NCI-H2171 (cell line): ENCODE data around the gene GAS1.

Experiments
- DNase-seq: peaks from one replicate; lab custom pipeline; 2025; lab: John Stamatoyannopoulos, UW

Gene GAS1

DNA sequence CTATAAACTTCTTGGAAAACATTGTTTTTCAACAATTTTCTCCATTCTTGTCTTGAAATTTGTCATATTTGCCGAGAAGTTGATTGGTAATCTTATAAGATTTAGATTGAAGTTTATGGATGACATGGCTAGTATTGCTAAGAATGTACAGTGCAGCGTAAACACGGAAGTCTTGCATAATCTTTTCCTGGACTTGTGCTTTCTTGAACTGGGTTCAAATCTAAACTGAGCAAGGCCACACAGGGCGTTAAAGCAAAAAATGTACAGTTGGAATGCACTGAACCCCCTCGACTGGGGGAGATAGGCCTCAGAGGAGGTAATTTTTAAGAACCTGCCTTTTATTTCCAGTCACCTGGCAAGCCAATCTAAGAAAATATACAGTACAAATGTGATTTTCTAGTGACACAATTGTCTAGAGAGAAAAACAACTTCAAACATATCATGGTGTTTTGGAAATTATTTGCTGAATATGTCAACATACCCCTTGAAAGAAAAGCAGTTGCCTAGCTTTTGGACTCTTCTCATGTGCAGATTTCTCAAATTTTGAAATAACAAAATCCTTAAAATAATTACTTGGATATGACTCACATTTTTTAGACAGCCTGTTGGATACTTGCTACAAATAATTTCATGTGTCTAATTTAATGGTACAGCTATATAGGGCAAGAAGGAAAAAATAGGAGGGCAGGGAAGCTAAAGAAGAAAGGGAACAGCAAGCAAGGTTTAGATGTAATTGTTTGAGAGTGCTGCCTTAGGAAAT, 18.5 kb upstream of the GAS1 start:
- DNase-seq, result no peak

DNA sequence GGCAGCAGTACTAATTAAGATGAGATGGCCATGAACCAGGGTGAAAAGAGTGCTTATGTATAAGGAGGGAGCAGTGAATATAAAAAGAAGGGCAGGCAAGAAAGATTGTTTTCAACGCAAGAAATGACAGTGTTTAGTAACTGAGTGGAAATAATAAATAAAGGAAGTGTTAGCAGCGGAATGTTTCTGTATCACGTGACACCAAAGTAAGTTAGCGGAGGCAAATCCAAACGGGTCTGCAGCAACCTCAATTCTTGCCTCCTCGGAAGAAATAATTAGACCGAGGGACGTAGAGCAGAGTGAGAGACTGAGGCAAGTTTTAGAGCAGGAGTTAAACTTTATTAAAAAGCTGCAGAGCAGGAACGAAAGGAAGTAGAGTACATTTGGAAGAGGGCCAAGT, 15.4 kb upstream of the GAS1 start:
- DNase-seq, result no peak

DNA sequence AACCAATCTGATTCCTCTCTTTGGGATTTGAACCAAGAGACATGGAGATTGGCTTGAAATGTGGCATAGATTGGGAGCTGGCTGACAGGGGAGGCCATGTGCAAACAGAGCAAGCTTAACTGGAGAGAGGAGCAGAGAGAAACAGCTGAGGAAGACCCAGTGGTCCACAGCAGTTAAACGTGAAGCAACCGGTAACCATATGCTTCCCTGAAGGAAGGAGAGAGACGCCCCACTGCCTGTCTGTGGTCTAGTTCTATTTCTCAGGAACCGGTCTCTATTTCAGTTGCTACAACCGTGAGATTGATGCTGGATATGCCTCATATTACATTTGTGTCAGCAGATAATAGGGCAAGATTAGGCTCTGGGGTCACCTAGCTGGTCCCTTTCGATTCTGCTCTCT, 13.6 kb upstream of the GAS1 start:
- DNase-seq, result no peak

DNA sequence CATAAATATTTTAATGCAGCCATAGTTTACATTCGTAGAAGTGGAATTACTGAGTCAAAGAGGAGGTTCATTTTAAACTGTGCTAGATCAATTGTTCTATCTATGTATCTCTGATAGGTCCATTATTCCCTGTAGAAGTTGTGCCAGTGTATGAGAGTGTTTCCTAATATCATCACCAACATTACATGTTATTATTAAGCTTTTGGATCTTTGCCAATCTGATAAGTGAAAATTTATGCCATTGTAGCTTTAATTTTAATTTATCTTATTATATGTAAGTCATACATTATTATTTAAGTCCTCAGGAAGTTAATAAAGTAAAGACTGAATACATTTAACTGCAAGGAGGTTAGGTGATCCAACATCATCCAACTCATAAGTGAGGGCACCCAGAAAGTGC, 10.9 kb upstream of the GAS1 start:
- DNase-seq, result no peak

DNA sequence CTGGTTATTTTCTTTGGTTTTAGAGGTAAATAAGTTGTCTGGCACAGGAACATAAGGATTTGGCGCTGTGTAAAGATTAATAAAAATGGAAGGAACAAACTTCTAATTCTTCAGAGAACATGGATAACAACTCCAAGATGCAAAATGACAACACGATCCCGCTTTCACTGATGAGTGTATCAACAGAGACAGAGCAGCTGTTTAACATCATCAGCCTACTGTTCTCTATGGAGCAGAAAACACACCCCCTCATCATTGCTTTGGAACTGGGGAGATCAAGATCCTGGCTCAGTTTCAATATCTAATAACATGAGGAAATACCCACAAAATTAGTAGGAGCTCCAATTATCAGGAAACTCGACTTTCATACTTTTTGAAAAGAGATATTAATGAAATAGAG, 8.3 kb upstream of the GAS1 start:
- no peak for DNase-seq

DNA sequence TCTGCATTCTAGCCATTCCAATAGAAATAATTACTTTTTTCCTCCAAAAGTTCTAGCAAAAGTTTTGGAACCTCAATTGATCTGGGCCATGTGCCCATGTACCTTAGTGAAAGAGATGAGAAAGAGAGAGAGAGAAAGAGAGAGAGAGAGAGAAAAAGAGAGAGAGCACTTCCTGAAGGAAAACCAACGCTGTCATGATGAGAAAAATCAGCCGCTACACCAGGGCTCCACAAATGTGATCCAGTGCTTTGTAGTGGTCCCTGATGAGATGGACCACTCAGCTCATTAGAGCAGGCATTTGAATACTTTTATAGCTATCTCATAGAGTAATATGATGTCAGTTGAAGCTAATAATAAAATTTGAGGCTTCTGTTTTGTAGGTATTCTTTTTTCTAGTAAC, 7.7 kb upstream of the GAS1 start:
- no peak for DNase-seq

DNA sequence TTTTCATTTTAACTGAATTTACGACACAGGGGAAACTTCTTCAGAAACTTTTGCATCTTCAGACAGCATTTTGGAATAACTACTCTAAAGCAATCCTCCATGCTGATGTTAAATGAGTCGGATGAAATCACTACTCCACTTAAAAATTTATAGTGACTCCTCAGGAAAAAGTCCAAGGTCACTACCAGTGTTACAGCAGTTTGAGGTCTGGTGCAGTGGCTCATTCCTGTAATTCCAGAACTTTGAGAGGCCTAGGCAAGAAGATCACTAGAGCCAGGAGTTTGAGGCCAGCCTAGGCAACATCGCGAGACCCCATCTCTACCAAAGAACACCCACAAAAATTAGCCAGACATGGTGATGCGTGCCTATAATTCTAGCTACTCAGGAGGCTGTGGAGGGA, 5.9 kb upstream of the GAS1 start:
- no peak for DNase-seq

DNA sequence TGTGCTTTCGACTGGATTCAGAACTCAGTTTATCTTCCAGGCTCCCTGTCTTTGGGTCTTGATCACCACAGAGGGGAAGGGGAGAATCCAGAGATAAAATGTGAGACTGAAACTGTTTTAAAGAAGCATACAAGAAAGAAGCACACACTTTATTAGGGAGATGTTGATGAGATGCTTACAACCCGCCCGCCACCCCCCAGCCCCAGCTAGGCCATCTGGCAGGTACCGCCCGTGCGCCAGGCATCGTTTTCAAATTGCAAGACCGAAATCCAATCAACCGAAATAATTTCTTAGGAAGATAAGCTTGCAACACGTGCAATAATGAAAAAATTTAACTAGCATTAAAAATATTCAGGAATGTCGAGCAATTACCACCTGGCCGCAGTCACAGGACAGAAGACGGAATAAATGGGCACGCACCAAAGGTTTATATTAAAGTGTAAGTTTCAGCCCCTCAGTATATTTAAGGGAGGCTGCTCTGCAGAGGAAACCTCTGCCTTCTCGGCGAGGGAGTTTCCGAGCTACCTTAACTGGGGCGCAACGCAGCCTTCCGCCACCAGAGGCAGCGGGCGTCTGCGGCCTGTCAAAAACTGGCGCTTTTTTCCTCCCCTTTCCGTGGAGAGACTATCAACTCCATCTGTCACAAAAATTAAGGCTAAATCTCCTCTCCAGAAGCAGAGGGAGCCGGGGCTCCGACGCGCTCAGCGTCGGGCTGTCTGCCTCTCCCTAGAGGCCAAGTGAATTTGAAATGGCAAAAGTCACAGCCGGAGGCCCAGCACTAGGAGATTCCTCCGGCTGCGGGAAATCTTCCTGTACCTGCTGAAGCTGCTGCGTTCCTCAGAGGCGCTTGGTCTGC, 996 bp upstream of the GAS1 start:
- DNase-seq, result peak; percentile 90

DNA sequence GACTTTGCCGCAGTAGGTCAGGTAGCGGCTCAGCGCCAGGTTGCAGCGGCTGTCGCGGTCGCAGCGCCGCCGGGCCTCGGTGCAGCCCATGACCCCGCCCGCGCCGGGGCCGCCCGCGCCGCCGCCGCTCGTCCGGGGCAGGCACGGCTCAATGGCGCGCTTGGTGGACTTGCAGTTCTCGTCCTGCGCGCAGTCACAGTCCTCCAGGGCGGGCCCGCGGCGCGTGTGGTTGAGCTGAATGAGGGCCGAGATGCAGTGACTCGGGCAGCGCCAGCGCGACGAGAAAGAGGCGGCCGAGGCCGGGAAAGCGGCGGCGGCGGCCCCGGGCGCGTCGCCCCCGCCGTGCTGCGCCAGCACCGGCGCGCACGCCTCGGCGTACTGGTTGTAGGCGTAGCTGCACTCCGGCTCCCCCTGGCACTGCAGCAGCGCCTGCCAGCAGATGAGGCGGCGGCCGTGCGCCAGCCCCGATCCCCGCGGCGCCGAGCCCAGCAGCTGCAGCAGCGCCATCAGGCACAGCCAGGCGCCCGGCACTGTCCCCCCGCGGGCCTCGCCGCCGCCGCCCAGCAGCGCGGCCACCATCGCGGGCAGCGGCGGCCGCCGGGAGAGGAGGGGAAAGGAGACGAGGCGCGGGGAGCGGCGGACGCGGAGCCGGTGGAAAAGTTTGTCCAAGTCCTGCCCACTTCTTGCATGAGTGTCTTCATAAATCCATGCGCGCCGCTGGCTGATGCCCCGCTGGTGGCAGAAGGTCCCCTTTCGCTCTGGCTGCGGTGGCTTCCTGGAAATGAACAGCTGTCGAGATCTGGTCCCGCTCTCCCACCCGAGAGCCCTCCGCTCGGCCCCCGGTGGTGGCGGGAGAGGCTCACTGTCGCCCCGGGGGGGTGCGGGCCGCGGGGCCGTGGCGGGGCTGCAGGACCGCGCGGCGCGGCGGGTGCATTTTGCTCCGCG, 833 bp downstream of the GAS1 start:
- DNase-seq, result peak; percentile 64

DNA sequence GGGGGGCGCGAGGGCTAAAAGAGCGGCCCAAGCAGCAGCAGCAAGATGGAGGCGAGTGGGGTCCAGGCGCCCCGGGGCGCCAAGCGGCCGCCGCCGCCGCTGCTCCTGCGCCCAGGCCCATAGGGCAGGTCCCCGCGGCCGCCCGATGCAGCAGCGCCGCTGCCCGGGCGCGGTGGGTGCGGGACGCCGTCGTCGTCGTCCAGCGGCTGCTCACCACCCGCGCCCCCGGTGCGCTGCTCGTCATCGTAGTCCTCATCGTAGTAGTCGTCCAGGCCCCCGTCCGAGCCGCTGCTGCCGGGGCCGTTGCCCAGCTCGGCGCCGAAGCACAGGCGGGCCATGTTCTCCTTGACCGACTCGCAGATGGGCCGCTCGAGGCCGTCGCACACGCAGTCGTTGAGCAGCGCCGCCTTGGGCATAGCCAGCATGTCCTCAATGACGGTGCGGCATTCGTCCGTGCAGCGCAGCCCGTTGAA, 1.5 kb downstream of the GAS1 start:
- no peak for DNase-seq

DNA sequence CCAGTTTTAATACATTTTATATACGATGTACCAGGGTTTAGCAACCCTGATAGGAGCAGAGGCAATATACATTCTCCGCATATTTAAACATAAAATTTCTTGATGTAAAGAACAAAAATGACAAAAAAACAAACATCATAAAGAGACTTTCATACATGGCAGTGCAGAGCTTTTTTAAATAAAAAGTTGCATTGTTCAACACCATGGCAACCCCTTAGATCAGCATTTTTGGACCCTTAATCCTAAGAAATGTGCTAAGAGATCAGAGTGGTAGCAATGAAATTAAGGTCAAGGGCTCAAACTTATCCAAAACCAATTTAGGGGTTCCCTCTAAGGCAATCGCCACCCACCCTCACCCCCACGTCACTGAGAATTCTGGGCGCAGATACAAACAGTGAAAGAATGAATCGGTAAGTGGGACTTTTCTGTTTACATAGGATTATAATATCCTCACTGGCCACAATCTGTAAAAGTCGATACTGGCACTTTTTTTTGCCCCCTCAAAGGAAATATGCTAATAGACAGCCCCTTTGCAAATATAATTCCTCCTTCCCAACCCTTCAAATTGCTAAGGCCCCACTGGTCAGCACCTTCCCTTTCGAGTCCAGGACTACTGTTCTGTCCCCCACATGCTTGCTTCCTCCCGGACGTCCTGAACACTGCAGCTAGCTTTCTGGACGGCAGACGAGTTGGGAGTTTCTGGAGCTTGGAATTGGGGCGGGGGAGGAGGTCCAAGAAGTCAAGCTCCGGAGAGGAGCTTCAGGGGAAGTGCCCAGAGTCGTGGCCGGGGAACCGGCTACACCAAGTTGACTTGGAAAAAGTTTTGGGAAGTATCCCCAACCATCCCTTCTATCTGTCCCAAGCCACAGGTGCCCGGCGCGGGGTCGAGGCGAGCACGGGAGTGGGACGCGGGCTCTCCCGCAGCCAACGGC, 2.2 kb downstream of the GAS1 start:
- no peak for DNase-seq

DNA sequence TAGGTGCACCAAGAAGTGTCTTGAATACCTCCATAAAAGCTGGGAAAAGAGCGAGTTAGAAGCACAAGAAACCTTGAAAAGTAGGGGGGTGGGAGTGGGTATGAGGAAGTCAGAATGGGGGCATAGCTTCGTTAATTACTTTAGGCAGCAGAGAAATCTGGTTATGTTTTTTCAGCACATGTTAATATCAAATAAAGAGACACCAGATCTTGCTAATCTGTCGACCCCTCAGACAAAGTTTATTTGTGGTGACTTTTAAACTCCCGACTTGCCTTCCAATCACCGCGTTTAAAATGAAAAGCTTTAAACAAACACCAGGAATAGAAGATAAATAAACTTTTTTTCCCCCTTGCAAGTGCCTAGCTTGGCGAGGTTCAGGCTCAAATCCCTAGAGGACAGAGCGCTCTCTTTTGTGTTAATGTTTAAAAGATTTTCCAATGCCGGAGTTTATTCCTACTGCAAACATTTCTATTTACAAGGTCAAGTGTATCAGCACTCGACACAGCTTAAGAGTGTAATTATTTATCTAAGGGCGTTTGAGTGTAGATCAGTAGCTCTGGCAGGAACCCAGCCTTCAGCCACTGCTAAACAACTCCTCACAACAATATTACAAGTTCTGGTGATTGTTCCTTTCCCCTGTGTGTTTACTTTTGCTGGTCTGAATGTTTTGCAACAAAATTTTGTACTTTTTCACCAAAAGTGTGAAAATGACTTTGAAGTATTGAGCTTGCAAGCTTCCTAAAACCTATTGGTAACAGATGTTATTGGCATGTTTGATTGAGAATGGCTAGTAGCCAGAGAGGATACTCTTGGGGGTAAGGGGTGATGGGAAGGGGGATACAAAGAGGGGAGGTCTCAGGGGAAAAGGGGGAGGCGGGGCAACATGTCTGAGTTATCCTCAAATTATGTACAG, 3.8 kb downstream of the GAS1 start:
- no peak for DNase-seq

DNA sequence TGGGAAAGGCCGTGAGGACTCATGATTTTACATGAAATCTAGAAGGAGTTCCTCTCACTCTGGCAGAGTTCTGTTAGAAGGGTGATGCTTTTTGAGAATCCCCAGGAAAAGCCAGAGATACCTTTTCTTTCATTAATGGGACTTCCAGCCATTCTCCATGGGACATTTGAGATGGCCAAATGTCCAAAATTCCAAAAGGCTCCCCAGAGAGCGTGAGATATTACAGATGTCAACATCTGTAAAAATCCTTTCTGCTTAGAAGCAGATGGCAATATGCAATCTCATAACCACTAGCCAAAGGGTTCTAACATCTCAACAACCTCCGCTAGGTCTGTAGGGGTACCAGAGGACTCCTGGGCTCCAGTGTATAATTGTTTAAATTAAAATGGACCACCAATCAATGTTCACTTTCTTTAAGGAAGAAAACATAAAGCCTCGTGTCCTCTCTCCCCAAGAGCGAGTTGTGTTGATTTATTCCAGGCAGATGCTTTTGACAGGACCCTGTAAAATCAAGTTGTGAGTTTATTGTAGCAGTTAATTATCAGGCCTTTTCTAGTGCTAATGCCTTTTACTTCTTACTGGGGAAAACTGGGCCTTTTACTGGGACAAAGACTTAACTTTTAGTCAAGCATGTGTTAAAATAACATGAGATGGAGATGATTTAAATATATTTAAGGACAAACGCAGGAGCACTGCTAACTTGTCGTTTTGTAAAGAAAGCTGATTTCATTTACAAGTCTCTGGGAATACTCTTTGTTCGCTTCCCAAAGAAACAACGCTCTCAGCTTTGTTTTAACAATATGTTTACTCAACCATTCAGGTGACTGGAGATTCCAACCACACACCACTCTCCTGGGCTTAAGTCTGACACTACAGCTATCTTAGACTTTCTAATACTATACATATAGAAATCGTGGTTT, 4.8 kb downstream of the GAS1 start:
- DNase-seq, result no peak

DNA sequence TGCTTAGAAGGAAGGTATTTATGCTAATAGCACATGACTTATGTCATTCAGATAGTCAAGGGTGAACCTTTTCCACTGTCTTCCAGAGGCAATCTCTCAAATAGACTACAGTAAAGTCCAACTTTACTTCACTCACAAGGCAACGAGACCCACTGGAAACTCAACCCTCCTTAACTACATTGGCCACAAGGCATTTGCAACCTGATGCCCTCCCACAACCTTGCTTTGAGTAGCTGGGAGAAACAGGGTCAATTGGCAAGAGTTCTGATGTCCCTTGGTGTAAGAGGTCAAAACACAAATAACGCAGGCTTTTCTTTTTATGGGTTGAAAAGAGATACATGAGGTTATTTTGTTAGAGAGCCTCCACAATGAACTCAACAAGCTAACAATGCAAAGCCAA, 6.1 kb downstream of the GAS1 start:
- no peak for DNase-seq

DNA sequence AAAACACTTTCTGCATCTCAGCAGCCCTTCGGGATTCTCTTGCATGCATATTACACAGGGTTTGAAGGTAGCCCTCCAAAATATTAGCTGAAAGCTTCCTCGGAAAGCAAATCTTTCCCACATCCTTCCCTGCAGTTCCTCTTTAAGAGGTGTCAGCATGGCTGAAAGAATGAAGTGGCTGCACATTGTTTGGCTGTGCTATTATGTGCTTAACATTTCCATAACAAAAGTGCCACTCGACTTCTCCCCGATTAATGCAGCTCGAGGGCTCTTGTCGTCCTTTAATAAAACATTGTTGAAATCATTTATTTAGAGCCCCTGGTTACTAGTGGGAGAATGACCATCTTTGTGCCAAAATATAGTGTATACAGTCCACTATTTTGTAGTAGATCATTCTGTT, 6.5 kb downstream of the GAS1 start:
- no peak for DNase-seq

DNA sequence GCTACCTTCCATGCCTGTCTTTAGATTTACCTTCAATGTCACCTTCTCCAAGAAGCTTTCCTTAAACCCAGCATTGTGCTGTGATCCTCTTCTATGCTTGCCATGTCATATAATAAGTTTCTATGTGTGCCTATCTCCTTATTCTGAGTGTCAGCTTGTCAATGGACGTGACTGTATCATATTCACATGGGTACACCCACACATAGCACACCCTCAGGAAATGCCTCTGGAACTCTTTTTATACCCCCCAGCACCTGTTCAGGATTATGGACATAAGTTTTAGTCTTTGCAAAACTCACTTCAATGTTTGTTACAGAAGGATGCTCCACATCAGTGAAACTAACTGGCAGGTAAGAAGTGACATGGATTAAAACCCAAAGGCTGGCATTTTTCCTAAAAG, 7.4 kb downstream of the GAS1 start:
- no peak for DNase-seq

DNA sequence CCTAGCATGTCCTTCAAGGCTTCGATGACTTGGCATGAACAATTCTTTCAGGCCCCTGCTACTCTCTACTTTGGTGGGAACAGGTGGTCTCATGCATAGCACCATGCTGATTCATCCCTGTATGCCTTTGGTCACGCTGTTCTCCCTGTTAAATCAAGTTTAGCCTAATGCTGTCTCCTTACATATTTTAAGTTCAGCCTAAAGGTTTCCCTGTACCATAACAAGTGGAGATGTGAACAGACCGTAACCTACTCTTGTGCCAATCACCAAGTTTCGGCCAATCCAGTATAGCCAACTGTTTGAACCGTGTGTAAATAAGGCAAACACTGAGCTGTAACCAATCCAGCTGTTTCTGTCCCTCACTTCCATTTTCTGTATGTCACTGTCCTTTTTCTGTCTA, 8.0 kb downstream of the GAS1 start:
- DNase-seq, result no peak

DNA sequence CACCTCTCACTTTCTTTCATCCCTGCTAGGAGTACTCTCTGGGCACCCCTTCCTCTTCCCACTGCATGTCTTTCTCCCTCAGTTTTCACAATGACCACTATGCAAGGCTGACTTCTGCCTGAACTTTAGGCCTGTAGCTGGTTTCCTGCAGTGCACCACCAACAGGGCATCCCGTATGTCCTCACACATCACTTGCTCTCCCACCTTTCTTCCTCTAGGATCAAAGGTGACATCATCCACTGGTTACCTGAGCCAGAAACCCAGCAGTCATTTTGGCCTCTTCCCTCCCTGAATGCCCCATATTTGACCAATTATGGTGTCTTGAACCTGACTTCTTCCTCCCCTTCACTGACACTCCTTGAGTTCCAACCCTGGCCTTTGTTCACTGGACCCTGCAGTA, 8.5 kb downstream of the GAS1 start:
- no peak for DNase-seq

DNA sequence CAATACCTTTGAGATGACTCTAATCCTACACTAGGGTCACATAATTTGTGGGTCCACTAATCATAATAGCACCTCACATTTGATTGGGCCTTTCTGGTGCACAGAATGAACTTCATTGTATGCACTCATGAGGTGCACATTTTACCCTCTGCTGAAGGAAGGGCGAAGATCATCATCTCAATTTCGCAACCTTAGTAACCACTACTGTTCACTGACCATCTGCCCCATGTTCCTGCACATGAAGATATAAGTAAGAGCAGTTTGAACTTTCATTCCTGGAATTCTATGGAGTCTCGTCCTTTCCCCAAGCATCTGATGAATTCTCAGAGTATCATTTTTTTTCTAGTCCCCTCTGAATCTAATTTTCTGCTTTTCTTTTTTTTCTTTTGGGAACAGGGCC, 21.2 kb downstream of the GAS1 start:
- no peak for DNase-seq
